Ascending aorta (tissue), 2 donors: ENCODE data around the gene CREBBP. TPM values are rescaled to one million over a fixed set of nuclear protein-coding genes. Genes with fewer than 3 reads are reported as not detected.

Source experiments
- DNase-seq, 2 donors: peaks; one replicate each; pipeline ENCODE4 v3.0.0-alpha.2; 2019; ENCODE audit warnings: low spot score in 2 of 2
- H3K27ac ChIP-seq, 2 donors: fragments of 200-600 bp; sonication (generic); one replicate each; pipeline ENCODE4 v1.5.1; 2016 to 2017; ENCODE audit warnings: mild to moderate bottlenecking in 1 of 2
- H3K27me3 ChIP-seq: fragments of 200-600 bp; sonication (generic); one replicate; pipeline ENCODE4 v1.5.1; 2017
- H3K36me3 ChIP-seq, 2 donors: fragments of 200-600 bp; sonication (generic); one replicate each; pipeline ENCODE4 v1.5.1; 2016
- H3K4me1 ChIP-seq, 2 donors: fragments of 200-600 bp; sonication (generic); one replicate each; pipeline ENCODE4 v1.5.1; 2016 to 2017; ENCODE audit warnings: mild to moderate bottlenecking in 1 of 2
- H3K4me3 ChIP-seq, 2 donors: fragments of 200-600 bp; sonication (generic); one replicate each; pipeline ENCODE4 v1.5.1; 2016 to 2017; ENCODE audit warnings: mild to moderate bottlenecking in 1 of 2
- H3K9me3 ChIP-seq, 2 donors: fragments of 200-600 bp; sonication (generic); one replicate each; pipeline ENCODE4 v1.5.1; 2016
- CTCF ChIP-seq, 3 experiments: fragments of 200-600 bp in 2 of 3; fragments of 450-650 bp in 1 of 3; sonication (generic) in 2 of 3; IDR thresholded peaks; one replicate each; pipeline ENCODE4 v1.5.1; 2016 to 2019; ENCODE audit warnings: antibody characterized with exemption in 3 of 3, mild to moderate bottlenecking in 1 of 3, moderate library complexity in 1 of 3
- intact Hi-C: fragments of 100-400 bp; cut with DNase I; formaldehyde crosslinking; loops from one replicate; pipeline ENCODE4 v1.15.1; 2023
- total RNA-seq: library from RNA; depleted of rRNA; stranded (reverse); fragments of >200 nt; gene quantifications from one replicate; pipeline ENCODE4 v1.1.0, GENCODE V29; 2016

CREBBP gene
- total RNA-seq, 1 donor from 2014 or later, result 73.7 TPM

DNA sequence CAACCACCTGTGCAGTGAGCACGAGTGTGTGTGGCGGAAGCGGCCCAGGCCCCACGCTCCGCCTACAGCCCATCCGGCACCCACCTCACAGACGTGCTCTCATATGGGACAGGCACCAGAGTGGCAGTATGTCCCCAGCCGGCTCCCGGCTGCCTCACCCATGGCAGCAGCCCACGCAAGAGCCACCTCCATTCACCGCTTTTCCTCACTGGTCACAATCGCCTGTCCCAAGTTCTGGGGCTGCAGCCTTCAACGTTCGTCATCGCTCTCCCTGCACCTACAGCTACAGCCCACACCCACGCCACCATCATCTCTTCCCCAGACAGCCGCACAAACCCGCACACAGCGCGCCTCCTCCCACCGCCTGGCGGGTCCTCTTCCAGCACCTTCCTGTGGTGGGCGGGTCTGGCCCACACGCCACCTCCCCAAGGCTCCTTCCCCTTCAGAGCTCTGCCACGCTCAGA, 145.7 kb downstream of the CREBBP start:
- no peaks in the 10 kb centered on the region for H3K4me1 ChIP-seq
- no peak overlapping the region for H3K27ac ChIP-seq
- no peak for TF ChIP-seq CTCF (IDR thresholded peaks at IDR 0.05)
- DNase-seq, result no peak
- no peaks in the 10 kb centered on the region for H3K9me3 ChIP-seq
- intact Hi-C loops, result no loop called here
- H3K4me3 ChIP-seq, result no peak overlapping the region
- H3K36me3 ChIP-seq, result peaks cover 96 to 98% of the 10 kb centered on the region in 2 donors
- H3K27me3 ChIP-seq, result no peaks in the 10 kb centered on the region

DNA sequence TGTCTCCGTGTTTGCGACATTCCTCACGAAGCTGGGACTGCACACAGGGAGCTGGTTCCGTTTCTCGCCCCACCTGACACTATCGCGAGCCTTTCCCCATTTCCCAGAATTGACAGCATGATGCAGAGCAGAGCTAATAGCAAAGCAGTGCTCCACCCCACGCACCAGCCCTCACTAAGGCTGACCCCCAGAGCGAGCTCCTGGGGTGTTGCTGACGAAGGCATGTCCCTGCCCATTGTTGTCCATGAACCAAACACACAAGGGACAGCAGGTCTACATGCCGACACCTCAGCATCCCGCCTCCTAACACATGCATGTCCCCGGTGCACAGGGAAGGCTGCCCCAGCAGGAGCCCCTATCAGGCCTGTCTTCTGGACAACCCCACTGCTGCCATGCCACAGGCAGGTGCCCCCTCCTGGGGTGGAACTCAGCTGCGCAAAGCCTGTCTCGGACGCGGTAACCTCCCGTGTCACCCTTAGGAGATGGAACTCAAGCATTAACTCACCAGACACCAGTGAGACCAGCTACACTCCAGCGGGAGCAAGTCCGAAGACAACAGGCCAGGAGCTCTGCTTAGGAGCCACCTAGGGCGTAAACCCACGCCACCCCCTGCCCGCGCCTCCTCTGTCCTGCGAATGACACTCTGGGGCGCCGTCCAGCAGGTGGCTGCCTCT, 146.3 kb downstream of the CREBBP start:
- no peaks in the 10 kb centered on the region for H3K4me1 ChIP-seq
- no peak for TF ChIP-seq CTCF (IDR thresholded peaks at IDR 0.05)
- intact Hi-C loops, result no loop called here
- DNase-seq, result no peak
- no peaks in the 10 kb centered on the region for H3K9me3 ChIP-seq
- H3K27me3 ChIP-seq, result no peaks in the 10 kb centered on the region
- H3K36me3 ChIP-seq, result peaks cover 96 to 98% of the 10 kb centered on the region in 2 donors
- no peak overlapping the region for H3K27ac ChIP-seq
- no peak overlapping the region for H3K4me3 ChIP-seq

DNA sequence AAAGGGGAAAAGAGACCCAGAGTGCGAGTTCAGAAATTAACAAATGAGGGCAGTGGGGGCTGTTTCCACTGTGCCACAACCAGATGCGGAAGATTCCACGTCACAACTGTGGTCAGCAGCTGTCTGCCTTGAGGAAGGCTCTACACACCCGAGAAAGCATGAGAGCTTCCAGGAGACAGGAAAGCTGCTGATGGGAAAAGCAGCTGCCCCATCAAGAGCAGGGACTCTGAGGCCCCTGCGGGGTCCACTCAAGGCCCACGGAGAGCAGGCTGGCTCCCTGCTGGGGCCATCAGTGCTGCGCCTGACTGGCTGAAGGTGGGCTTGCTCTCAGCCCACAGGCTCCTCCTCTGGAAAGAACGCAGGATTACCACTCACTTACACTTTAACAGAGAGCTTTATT, 148.3 kb downstream of the CREBBP start:
- DNase-seq, result no peak
- Histone ChIP-seq H3K27me3 (no peaks in the 10 kb centered on the region), H3K9me3 (no peaks in the 10 kb centered on the region), H3K4me3 (no peak overlapping the region), H3K4me1 (no peaks in the 10 kb centered on the region), H3K27ac (no peak overlapping the region), H3K36me3 (peaks cover 95 to 96% of the 10 kb centered on the region in 2 donors)
- TF ChIP-seq CTCF (IDR thresholded peaks at IDR 0.05), result no peak
- intact Hi-C loops, result no loop called here

DNA sequence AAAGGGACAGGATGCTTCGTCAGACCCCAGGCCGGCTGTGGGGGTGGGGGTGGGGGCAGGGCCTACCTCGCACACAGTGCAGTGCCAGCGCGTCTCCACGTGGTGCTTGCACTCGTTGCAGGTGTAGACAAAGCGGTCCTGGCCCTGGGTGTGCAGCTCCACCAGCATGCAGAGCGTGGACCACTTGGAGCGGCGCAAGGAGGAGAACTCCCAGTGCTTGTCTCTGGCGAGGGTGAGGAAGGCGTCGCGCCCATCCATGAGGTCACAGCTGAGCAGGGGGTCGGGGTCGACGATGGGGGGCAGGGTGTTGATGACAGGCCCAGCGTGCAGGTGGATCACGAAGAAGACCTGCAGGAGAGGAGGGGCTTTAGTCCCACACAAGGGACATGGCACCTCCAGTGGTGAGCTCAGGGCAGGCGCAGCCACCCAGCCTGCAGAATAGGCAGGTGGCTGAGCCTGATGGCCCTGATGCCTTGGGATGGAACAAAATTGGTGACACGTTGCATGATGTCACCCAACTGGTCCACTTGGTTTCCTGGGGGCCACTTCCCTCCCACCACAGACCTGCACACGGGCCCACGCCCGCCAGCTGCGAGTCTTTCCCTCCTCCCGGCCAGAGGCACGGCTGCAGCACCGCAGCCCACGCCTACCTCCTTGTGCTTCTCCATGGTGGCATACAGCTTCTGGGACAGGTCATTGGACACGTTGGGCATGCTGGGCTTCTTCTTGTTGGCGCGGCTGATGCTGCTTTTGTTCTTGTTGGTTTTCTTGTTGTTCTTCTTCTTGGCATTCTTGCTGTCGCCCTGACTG, 149.2 kb downstream of the CREBBP start:
- TF ChIP-seq CTCF (IDR thresholded peaks at IDR 0.05), result no peak
- intact Hi-C loops, result no loop called here
- no peak overlapping the region for H3K27ac ChIP-seq
- no peaks in the 10 kb centered on the region for H3K9me3 ChIP-seq
- H3K27me3 ChIP-seq, result no peaks in the 10 kb centered on the region
- H3K36me3 ChIP-seq, result peaks cover 89 to 91% of the 10 kb centered on the region in 2 donors
- H3K4me1 ChIP-seq, result no peaks in the 10 kb centered on the region
- no peak for DNase-seq
- H3K4me3 ChIP-seq, result no peak overlapping the region

GRCh38 chr16:3730161-3731125, 150.1 kb downstream of the CREBBP start:
- DNase-seq, result no peak

More at GRCh38 chr16:3730161-3731125, 150.1 kb downstream of the CREBBP start:
- no peak overlapping the region for H3K4me3 ChIP-seq
- no peaks in the 10 kb centered on the region for H3K9me3 ChIP-seq
- no peak for TF ChIP-seq CTCF (IDR thresholded peaks at IDR 0.05)
- no peaks in the 10 kb centered on the region for H3K4me1 ChIP-seq
- intact Hi-C loops, result no loop called here
- H3K27me3 ChIP-seq, result no peaks in the 10 kb centered on the region
- H3K36me3 ChIP-seq, result peaks cover 82% of the 10 kb centered on the region in 2 donors
- no peak overlapping the region for H3K27ac ChIP-seq
